Measurements from ENCODE around the gene CEP97.
"Not testable (repeated sequence)": the region's sequence is repeated elsewhere in the genome, so short reads cannot be mapped to it uniquely, and the experiment has no call there.

The CEP97 gene

DNA sequence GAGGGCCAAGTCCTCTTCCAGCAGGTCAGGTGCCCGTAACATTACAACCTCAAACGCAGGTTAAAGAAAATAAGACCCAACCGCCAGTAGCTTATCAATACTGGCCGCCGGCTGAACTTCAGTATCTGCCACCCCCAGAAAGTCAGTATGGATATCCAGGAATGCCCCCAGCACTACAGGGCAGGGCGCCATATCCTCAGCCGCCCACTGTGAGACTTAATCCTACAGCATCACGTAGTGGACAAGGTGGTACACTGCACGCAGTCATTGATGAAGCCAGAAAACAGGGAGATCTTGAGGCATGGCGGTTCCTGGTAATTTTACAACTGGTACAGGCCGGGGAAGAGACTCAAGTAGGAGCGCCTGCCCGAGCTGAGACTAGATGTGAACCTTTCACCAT, 30.9 kb upstream of the CEP97 start:
- not testable (repeated sequence) for H3K79me2 ChIP-seq (ENCODE audit: low read length); H3K9ac ChIP-seq (ENCODE audit: low read length); H3K4me3 ChIP-seq (ENCODE audit: low read length); H3K27ac ChIP-seq (ENCODE audit: low read length); H3K27me3 ChIP-seq (replicated peaks; ENCODE audit: insufficient read depth, low read length); H4K20me1 ChIP-seq (ENCODE audit: insufficient read depth, low read length); H3K36me3 ChIP-seq (replicated peaks; ENCODE audit: insufficient read depth, low read length); H3K9me2 ChIP-seq (replicated peaks; ENCODE audit: insufficient read depth, low read length); H3K4me2 ChIP-seq (ENCODE audit: low read depth, low read length); H3K9me3 ChIP-seq (replicated peaks; ENCODE audit: insufficient read depth, low read length); H3F3A ChIP-seq (ENCODE audit: insufficient read depth, low read length)
- TF ChIP-seq, protein P1, sequence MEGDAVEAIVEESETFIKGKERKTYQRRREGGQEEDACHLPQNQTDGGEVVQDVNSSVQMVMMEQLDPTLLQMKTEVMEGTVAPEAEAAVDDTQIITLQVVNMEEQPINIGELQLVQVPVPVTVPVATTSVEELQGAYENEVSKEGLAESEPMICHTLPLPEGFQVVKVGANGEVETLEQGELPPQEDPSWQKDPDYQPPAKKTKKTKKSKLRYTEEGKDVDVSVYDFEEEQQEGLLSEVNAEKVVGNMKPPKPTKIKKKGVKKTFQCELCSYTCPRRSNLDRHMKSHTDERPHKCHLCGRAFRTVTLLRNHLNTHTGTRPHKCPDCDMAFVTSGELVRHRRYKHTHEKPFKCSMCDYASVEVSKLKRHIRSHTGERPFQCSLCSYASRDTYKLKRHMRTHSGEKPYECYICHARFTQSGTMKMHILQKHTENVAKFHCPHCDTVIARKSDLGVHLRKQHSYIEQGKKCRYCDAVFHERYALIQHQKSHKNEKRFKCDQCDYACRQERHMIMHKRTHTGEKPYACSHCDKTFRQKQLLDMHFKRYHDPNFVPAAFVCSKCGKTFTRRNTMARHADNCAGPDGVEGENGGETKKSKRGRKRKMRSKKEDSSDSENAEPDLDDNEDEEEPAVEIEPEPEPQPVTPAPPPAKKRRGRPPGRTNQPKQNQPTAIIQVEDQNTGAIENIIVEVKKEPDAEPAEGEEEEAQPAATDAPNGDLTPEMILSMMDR (IDR thresholded peaks at IDR 0.05; ENCODE audit: low read length) = peak; percentile 53
- Histone ChIP-seq H3K4me1 (ENCODE audit: low read length) (peaks cover 12% of the 10 kb centered on the region), H2AFZ (ENCODE audit: low read length) (peak overlapping the region; percentile 45; the same call in 1 of the 2 replicates)
- peak; percentile 71 for DNase-seq

DNA sequence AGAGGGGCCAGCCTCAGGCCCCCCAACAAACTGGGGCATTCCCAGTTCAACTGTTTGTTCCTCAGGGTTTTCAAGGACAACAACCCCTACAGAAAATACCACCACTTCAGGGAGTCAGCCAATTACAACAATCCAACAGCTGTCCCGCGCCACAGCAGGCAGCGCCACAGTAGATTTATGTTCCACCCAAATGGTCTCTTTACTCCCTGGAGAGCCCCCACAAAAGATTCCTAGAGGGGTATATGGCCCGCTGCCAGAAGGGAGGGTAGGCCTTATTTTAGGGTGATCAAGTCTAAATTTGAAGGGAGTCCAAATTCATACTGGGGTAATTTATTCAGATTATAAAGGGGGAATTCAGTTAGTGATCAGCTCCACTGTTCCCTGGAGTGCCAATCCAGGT, 29.6 kb upstream of the CEP97 start:
- H4K20me1 ChIP-seq (ENCODE audit: insufficient read depth, low read length); H3K27me3 ChIP-seq (replicated peaks; ENCODE audit: insufficient read depth, low read length); H3K4me2 ChIP-seq (ENCODE audit: low read depth, low read length); H3K79me2 ChIP-seq (ENCODE audit: low read length); H3F3A ChIP-seq (ENCODE audit: insufficient read depth, low read length); H3K9me2 ChIP-seq (replicated peaks; ENCODE audit: insufficient read depth, low read length); H3K4me3 ChIP-seq (ENCODE audit: low read length); H3K27ac ChIP-seq (ENCODE audit: low read length); H3K36me3 ChIP-seq (replicated peaks; ENCODE audit: insufficient read depth, low read length); H2AFZ ChIP-seq (ENCODE audit: low read length); H3K9ac ChIP-seq (ENCODE audit: low read length); H3K9me3 ChIP-seq (replicated peaks; ENCODE audit: insufficient read depth, low read length); DNase-seq: not testable (repeated sequence)
- H3K4me1 ChIP-seq (ENCODE audit: low read length) = peaks cover 12% of the 10 kb centered on the region

DNA sequence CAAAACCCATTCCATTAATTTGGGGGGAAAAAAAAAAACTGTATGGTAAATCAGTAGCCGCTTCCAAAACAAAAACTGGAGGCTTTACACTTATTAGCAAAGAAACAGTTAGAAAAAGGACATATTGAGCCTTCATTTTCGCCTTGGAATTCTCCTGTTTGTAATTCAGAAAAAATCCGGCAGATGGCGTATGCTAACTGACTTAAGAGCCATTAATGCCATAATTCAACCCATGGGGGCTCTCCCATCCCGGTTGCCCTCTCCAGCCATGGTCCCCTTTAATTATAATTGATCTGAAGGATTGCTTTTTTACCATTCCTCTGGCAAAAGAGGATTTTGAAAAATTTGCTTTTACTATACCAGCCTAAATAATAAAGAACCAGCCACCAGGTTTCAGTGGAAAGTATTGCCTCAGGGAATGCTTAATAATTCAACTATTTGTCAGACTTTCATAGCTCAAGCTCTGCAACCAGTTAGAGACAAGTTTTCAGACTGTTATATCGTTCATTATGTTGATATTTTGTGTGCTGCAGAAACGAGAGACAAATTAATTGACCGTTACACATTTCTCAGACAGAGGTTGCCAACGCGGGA, 28.5 kb upstream of the CEP97 start:
- TF ChIP-seq, protein P1 (IDR thresholded peaks at IDR 0.05; ENCODE audit: low read length) = peak; percentile 61
- TF ChIP-seq EZH2 (optimal IDR thresholded peaks at IDR 0.05; ENCODE audit: low read depth, low read length) = no peak
- Histone ChIP-seq H3K79me2 (ENCODE audit: low read length) (no peaks in the 10 kb centered on the region), H3K27ac (ENCODE audit: low read length) (no peak overlapping the region), H3K36me3 (replicated peaks; ENCODE audit: insufficient read depth, low read length) (no peaks in the 10 kb centered on the region), H2AFZ (ENCODE audit: low read length) (no peak overlapping the region), H3K4me1 (ENCODE audit: low read length) (peaks cover 9% of the 10 kb centered on the region), H3F3A (ENCODE audit: insufficient read depth, low read length) (no peaks in the 10 kb centered on the region), H3K9me3 (replicated peaks; ENCODE audit: insufficient read depth, low read length) (no peaks in the 10 kb centered on the region), H4K20me1 (ENCODE audit: insufficient read depth, low read length) (no peaks in the 10 kb centered on the region), H3K9me2 (replicated peaks; ENCODE audit: insufficient read depth, low read length) (no peaks in the 10 kb centered on the region), H3K9ac (ENCODE audit: low read length) (no peak overlapping the region), H3K4me2 (ENCODE audit: low read depth, low read length) (no peak overlapping the region), H3K27me3 (replicated peaks; ENCODE audit: insufficient read depth, low read length) (no peaks in the 10 kb centered on the region), H3K4me3 (ENCODE audit: low read length) (no peak overlapping the region)
- peak; percentile 67 for DNase-seq

DNA sequence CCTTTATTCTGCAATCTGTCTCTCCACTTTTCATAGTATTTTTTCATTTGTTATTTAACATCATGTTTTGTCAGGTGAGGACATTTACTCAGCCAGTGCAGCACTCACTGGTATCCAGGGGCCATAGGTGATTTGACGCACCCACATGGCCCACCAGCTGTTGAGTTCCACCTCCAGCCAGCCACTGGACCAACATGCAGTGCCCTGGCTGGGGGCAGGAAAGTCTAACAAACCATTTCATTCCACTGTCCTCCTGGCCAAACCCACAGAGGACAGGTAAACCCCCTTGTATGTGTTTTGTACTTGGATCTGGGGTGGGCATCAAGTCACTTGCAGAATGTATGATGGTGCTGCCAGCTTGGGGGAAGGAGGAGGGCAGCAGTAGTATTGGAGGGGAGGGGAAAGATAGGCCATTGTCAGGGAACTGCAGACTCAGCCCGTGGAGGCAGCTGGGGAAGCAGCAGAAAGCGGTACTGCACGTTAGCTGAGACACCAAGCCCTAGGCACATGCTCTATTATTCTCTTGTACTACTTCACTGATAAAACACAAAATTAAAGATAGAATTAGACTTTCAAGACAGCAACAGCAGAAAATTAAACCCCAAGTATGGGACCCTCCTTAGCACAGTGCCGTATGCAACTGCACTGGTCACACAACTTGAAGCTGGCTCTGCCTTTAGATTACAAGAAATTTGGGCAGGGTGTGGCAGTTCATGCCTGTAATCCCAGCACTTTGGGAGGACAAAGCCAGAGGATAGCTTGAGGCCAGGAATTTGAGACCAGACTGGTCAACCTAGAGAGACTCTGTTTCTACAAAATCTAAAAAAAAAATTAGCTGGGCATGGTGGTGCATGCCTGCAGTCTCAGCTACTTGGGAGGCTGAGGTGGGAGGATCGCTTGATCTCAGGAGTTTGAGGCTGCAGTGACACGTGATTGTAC, 22.4 kb upstream of the CEP97 start:
- H3K4me2 ChIP-seq (ENCODE audit: low read depth, low read length) = peak overlapping the region; percentile 46

More for the DNA sequence above, 22.4 kb upstream of the CEP97 start:
- Histone ChIP-seq H3K9me3 (replicated peaks; ENCODE audit: insufficient read depth, low read length) (no peaks in the 10 kb centered on the region), H3K9me2 (replicated peaks; ENCODE audit: insufficient read depth, low read length) (no peaks in the 10 kb centered on the region), H3K27ac (ENCODE audit: low read length) (peak overlapping the region; percentile 83), H4K20me1 (ENCODE audit: insufficient read depth, low read length) (no peaks in the 10 kb centered on the region), H3K4me3 (ENCODE audit: low read length) (peak overlapping the region; percentile 8; the same call in 1 of the 2 replicates), H3K27me3 (replicated peaks; ENCODE audit: insufficient read depth, low read length) (no peaks in the 10 kb centered on the region), H3K4me1 (ENCODE audit: low read length) (peaks cover 11% of the 10 kb centered on the region), H3K79me2 (ENCODE audit: low read length) (no peaks in the 10 kb centered on the region), H3K36me3 (replicated peaks; ENCODE audit: insufficient read depth, low read length) (no peaks in the 10 kb centered on the region), H2AFZ (ENCODE audit: low read length) (no peak overlapping the region), H3F3A (ENCODE audit: insufficient read depth, low read length) (peaks cover 10% of the 10 kb centered on the region), H3K9ac (ENCODE audit: low read length) (peak overlapping the region; percentile 52)
- TF ChIP-seq EZH2phosphoT487 (IDR thresholded peaks at IDR 0.05; ENCODE audit: low read length) (no peak), EZH2 (optimal IDR thresholded peaks at IDR 0.05; ENCODE audit: low read depth, low read length) (no peak)
- TF ChIP-seq, protein P1 (IDR thresholded peaks at IDR 0.05; ENCODE audit: low read length) = no peak
- no peak for DNase-seq
